SKM-1 (cell line): ENCODE data around the gene IZUMO1.
"Not testable (repeated sequence)": the region's sequence is repeated elsewhere in the genome, so short reads cannot be mapped to it uniquely, and the experiment has no call there.

ENCODE experiments used
- DNase-seq: peaks from one replicate; lab custom pipeline; 2025; ENCODE audit not compliant: unreplicated experiment; lab: John Stamatoyannopoulos, UW

Gene IZUMO1

GRCh38 chr19:48714759-48715675, 31.7 kb downstream of the IZUMO1 start:
- no peak for DNase-seq

GRCh38 chr19:48713864-48714755, 32.6 kb downstream of the IZUMO1 start:
- peak; percentile 94 for DNase-seq

GRCh38 chr19:48713041-48713863, 33.5 kb downstream of the IZUMO1 start:
- DNase-seq = no peak

- no peak for DNase-seq
Measured at GRCh38 chr19:48711106-48711662, 35.5 kb downstream of the IZUMO1 start.

- no peak for DNase-seq
Measured at GRCh38 chr19:48708471-48708870, 38.2 kb downstream of the IZUMO1 start.

- no peak for DNase-seq
Measured at GRCh38 chr19:48705431-48705830, 41.3 kb downstream of the IZUMO1 start.

- no peak for DNase-seq
Measured at GRCh38 chr19:48703316-48703715, 43.4 kb downstream of the IZUMO1 start.

- no peak for DNase-seq
Measured at GRCh38 chr19:48702701-48703100, 44.0 kb downstream of the IZUMO1 start.

- DNase-seq = peak; percentile 7
Measured at GRCh38 chr19:48698046-48698445, 48.7 kb downstream of the IZUMO1 start.

GRCh38 chr19:48696353-48697010, 50.2 kb downstream of the IZUMO1 start:
- no peak for DNase-seq

GRCh38 chr19:48695743-48696352, 50.9 kb downstream of the IZUMO1 start, which contains the start of gene FUT2:
FUT2 (plus strand) TSS chr19:48695971; CDS start chr19:48702957, 6,986 bp downstream.
- no peak for DNase-seq

- not testable (repeated sequence) for DNase-seq
Measured at GRCh38 chr19:48693629-48694028, 53.1 kb downstream of the IZUMO1 start.
